ENCODE results near the gene POC1A.

The POC1A gene

DNA sequence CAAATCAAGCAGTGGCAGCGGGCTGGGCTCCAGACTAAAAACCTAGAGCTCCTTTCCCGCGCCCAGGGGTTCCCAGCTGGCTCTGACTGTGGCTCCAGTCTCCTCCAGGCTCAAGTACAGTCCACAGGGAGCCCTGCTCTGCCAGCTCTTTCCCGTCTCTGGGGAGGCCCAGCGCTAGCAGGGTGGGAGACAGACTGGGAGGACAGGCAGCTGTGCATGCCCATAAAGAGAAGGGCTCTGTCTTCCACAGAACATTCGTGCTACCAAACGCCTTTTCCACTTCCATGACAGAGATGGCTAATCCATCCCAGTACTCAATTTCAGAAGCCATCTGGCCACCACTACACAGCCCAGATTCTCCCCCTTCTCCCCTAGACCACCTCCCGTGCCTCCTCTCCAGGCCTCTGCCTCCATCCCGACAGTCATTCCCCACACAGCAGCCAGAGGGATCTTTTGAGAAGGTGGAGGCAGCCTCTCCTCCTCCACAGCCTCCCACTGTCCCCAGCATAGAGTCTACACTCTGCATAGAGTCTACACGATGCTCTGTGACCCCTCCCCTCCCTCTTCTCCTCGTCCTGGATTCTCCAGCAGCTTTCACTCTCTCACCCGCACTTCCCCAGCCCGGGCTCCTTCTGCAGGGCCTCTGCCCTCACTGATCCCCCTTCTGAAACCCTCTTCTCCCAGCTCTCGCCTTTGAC, 91.0 kb downstream of the POC1A start:
- TF ChIP-seq, protein P1, sequence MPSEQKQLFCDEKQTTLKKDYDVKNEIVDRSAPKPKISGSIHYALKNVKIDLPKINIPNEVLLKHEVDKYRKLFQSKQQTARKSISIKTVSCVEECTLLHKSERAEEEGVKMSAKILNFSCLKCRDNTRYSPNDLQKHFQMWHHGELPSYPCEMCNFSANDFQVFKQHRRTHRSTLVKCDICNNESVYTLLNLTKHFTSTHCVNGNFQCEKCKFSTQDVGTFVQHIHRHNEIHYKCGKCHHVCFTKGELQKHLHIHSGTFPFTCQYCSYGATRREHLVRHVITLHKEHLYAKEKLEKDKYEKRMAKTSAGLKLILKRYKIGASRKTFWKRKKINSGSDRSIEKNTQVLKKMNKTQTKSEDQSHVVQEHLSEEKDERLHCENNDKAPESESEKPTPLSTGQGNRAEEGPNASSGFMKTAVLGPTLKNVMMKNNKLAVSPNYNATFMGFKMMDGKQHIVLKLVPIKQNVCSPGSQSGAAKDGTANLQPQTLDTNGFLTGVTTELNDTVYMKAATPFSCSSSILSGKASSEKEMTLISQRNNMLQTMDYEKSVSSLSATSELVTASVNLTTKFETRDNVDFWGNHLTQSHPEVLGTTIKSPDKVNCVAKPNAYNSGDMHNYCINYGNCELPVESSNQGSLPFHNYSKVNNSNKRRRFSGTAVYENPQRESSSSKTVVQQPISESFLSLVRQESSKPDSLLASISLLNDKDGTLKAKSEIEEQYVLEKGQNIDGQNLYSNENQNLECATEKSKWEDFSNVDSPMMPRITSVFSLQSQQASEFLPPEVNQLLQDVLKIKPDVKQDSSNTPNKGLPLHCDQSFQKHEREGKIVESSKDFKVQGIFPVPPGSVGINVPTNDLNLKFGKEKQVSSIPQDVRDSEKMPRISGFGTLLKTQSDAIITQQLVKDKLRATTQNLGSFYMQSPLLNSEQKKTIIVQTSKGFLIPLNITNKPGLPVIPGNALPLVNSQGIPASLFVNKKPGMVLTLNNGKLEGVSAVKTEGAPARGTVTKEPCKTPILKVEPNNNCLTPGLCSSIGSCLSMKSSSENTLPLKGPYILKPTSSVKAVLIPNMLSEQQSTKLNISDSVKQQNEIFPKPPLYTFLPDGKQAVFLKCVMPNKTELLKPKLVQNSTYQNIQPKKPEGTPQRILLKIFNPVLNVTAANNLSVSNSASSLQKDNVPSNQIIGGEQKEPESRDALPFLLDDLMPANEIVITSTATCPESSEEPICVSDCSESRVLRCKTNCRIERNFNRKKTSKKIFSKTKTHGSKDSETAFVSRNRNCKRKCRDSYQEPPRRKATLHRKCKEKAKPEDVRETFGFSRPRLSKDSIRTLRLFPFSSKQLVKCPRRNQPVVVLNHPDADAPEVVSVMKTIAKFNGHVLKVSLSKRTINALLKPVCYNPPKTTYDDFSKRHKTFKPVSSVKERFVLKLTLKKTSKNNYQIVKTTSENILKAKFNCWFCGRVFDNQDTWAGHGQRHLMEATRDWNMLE (tag by site-specific recombination; conservative IDR thresholded peaks at IDR 0.05; ENCODE audit: low read depth) = no peak
- TF ChIP-seq ZFHX2 (tag by site-specific recombination; conservative IDR thresholded peaks at IDR 0.05) (peak; percentile 57), EGR2 (tag by site-specific recombination; IDR thresholded peaks at IDR 0.05; ENCODE audit: low read depth) (peak; percentile 51; the same call in 1 of the 2 replicates), ZNF843 (tag by site-specific recombination; IDR thresholded peaks at IDR 0.05) (no peak), ZNF654 (tag by site-specific recombination; IDR thresholded peaks at IDR 0.05; ENCODE audit: low read depth) (no peak)
- TF ChIP-seq, protein P2, sequence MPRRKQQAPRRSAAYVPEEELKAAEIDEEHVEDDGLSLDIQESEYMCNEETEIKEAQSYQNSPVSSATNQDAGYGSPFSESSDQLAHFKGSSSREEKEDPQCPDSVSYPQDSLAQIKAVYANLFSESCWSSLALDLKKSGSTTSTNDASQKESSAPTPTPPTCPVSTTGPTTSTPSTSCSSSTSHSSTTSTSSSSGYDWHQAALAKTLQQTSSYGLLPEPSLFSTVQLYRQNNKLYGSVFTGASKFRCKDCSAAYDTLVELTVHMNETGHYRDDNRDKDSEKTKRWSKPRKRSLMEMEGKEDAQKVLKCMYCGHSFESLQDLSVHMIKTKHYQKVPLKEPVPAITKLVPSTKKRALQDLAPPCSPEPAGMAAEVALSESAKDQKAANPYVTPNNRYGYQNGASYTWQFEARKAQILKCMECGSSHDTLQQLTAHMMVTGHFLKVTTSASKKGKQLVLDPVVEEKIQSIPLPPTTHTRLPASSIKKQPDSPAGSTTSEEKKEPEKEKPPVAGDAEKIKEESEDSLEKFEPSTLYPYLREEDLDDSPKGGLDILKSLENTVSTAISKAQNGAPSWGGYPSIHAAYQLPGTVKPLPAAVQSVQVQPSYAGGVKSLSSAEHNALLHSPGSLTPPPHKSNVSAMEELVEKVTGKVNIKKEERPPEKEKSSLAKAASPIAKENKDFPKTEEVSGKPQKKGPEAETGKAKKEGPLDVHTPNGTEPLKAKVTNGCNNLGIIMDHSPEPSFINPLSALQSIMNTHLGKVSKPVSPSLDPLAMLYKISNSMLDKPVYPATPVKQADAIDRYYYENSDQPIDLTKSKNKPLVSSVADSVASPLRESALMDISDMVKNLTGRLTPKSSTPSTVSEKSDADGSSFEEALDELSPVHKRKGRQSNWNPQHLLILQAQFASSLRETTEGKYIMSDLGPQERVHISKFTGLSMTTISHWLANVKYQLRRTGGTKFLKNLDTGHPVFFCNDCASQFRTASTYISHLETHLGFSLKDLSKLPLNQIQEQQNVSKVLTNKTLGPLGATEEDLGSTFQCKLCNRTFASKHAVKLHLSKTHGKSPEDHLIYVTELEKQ (tag by site-specific recombination; IDR thresholded peaks at IDR 0.05; ENCODE audit: borderline replicate concordance) = no peak
- TF ChIP-seq, protein P3, sequence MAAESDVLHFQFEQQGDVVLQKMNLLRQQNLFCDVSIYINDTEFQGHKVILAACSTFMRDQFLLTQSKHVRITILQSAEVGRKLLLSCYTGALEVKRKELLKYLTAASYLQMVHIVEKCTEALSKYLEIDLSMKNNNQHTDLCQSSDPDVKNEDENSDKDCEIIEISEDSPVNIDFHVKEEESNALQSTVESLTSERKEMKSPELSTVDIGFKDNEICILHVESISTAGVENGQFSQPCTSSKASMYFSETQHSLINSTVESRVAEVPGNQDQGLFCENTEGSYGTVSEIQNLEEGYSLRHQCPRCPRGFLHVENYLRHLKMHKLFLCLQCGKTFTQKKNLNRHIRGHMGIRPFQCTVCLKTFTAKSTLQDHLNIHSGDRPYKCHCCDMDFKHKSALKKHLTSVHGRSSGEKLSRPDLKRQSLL (tag by site-specific recombination; IDR thresholded peaks at IDR 0.05) = peak; percentile 48
- no peak overlapping the region for H3K27ac ChIP-seq (ENCODE audit: extremely low read depth, low read depth, low read length)
- ChIA-PET CTCF (interaction anchor here (1.1 to 1.5 kb wide), 2 partner anchors 16 to 62 kb away, joined by 4 to 7 read pairs; no protein-coding TSS in a partner anchor), POLR2A (no interaction called here)
- H3K36me3 ChIP-seq (ENCODE audit: control insufficient read depth in 2 of 2, insufficient read depth in 1 of 2, low read length in 2 of 2) = no peaks in the 10 kb centered on the region
- H3K9me3 ChIP-seq (ENCODE audit: control insufficient read depth, insufficient read depth, low read depth, low read length) = no peaks in the 10 kb centered on the region
- no peak overlapping the region for H3K4me3 ChIP-seq (ENCODE audit: low read depth, low read length)
- no peaks in the 10 kb centered on the region for H3K4me1 ChIP-seq (ENCODE audit: control insufficient read depth, insufficient read depth, low read length)

DNA sequence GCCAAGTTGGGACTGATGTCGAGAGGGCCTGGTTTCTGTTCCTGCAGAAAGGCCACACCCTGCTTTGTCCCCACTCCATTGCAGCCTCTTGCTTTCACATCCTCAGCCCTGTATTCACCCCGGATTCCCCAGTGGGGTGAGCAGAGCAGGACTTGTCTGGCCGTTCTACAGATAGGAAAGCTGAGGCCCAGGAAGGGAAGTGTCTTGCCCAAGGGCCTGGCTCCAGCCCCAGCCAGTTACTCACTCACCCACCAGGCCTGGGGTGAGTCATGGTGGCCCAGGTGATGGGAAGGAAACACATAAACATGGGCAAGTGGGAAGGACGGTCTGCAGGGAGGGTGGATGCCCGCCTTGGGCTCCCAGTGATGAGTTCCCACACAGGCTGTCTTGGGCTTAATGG, 91.7 kb downstream of the POC1A start:
- no peaks in the 10 kb centered on the region for H3K9me3 ChIP-seq (ENCODE audit: control insufficient read depth, insufficient read depth, low read depth, low read length)
- no peaks in the 10 kb centered on the region for H3K36me3 ChIP-seq (ENCODE audit: control insufficient read depth in 2 of 2, insufficient read depth in 1 of 2, low read length in 2 of 2)
- POLR2A ChIA-PET = no interaction called here
- CTCF ChIA-PET = interaction anchor here (1.5 kb wide), 1 partner anchor 15 kb away, joined by 4 read pairs; no protein-coding TSS in a partner anchor
- no peak overlapping the region for H3K4me3 ChIP-seq (ENCODE audit: low read depth, low read length)
- peaks cover 4% of the 10 kb centered on the region; the same call in 1 of the 2 replicates for H3K4me1 ChIP-seq (ENCODE audit: control insufficient read depth, insufficient read depth, low read length)
- no peak overlapping the region for H3K27ac ChIP-seq (ENCODE audit: extremely low read depth, low read depth, low read length)
- no peak for TF ChIP-seq ZNF24 (tag by site-specific recombination; IDR thresholded peaks at IDR 0.05)
- TF ChIP-seq ZNF677 (tag by site-specific recombination; IDR thresholded peaks at IDR 0.05) = no peak
- no peak for TF ChIP-seq ZNF768 (tag by site-specific recombination; IDR thresholded peaks at IDR 0.05)
- TF ChIP-seq ZNF510 (tag by site-specific recombination; IDR thresholded peaks at IDR 0.05; ENCODE audit: insufficient replicate concordance) = no peak
- no peak for TF ChIP-seq ZNF416 (tag by site-specific recombination; IDR thresholded peaks at IDR 0.05)
- TF ChIP-seq, protein P4, sequence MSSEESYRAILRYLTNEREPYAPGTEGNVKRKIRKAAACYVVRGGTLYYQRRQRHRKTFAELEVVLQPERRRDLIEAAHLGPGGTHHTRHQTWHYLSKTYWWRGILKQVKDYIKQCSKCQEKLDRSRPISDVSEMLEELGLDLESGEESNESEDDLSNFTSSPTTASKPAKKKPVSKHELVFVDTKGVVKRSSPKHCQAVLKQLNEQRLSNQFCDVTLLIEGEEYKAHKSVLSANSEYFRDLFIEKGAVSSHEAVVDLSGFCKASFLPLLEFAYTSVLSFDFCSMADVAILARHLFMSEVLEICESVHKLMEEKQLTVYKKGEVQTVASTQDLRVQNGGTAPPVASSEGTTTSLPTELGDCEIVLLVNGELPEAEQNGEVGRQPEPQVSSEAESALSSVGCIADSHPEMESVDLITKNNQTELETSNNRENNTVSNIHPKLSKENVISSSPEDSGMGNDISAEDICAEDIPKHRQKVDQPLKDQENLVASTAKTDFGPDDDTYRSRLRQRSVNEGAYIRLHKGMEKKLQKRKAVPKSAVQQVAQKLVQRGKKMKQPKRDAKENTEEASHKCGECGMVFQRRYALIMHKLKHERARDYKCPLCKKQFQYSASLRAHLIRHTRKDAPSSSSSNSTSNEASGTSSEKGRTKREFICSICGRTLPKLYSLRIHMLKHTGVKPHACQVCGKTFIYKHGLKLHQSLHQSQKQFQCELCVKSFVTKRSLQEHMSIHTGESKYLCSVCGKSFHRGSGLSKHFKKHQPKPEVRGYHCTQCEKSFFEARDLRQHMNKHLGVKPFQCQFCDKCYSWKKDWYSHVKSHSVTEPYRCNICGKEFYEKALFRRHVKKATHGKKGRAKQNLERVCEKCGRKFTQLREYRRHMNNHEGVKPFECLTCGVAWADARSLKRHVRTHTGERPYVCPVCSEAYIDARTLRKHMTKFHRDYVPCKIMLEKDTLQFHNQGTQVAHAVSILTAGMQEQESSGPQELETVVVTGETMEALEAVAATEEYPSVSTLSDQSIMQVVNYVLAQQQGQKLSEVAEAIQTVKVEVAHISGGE (tag by site-specific recombination; conservative IDR thresholded peaks at IDR 0.05; ENCODE audit: low read depth) = no peak
- no peak for TF ChIP-seq ZNF654 (tag by site-specific recombination; IDR thresholded peaks at IDR 0.05; ENCODE audit: low read depth)
- TF ChIP-seq ZNF747 (tag by site-specific recombination; IDR thresholded peaks at IDR 0.05) = no peak
- TF ChIP-seq, protein P5, sequence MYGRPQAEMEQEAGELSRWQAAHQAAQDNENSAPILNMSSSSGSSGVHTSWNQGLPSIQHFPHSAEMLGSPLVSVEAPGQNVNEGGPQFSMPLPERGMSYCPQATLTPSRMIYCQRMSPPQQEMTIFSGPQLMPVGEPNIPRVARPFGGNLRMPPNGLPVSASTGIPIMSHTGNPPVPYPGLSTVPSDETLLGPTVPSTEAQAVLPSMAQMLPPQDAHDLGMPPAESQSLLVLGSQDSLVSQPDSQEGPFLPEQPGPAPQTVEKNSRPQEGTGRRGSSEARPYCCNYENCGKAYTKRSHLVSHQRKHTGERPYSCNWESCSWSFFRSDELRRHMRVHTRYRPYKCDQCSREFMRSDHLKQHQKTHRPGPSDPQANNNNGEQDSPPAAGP (tag by site-specific recombination; IDR thresholded peaks at IDR 0.05) = peak; percentile 53; the same call in 1 of the 2 replicates
- no peak for TF ChIP-seq ZNF121 (tag by site-specific recombination; IDR thresholded peaks at IDR 0.05)
- 0 out of 2 replicates have a peak, but pooled peaks have one; percentile 25 for TF ChIP-seq EGR2 (tag by site-specific recombination; IDR thresholded peaks at IDR 0.05; ENCODE audit: low read depth)

All from HEK293 (cell line).